ENCODE measurements around the gene RNU1-2. TPM values are rescaled to one million over a fixed set of nuclear protein-coding genes. Genes with fewer than 3 reads are reported as not detected.
"Not testable (repeated sequence)": the region's sequence is repeated elsewhere in the genome, so short reads cannot be mapped to it uniquely, and the experiment has no call there.

The RNU1-2 gene
- total and polyA plus RNA-seq, 9 donors = under 0.01 to 7,521 (median 3,807) TPM; not detected in 2

GRCh38 chr1:16918371-16918770 lies 22.6 kb downstream of the RNU1-2 start:
- Histone ChIP-seq H3K4me3 (no peak overlapping the region), H3K27ac (no peak overlapping the region), H3K36me3 (no peaks in the 10 kb centered on the region), H3K27me3 (no peaks in the 10 kb centered on the region), H3K9me3 (no peaks in the 10 kb centered on the region), H3K4me1 (ENCODE audit: insufficient read depth) (peaks cover 2% of the 10 kb centered on the region)
- intact Hi-C loops (cut with DNase I) = no loop called here
- TF ChIP-seq CTCF (IDR thresholded peaks at IDR 0.05) = no peak
- TF ChIP-seq POLR2A (IDR thresholded peaks at IDR 0.05) = no peak
- no peak for TF ChIP-seq EP300 (IDR thresholded peaks at IDR 0.05)
- 52 to 78% (median 71%) methylated on average over 3 of the region's 3 CpGs for WGBS, 3 donors
- peak in 1 of 5 donors; percentile 29 for DNase-seq

GRCh38 chr1:16918936-16919665 lies 23.3 kb downstream of the RNU1-2 start:
- H3K36me3 ChIP-seq; H3K4me1 ChIP-seq (ENCODE audit: insufficient read depth); H3K27ac ChIP-seq; intact Hi-C loops (cut with DNase I); H3K27me3 ChIP-seq; H3K4me3 ChIP-seq; H3K9me3 ChIP-seq: not testable (repeated sequence)
- peak in 1 of 5 donors; percentile 34 for DNase-seq
- 76 to 88% (median 81%) methylated on average over 15 of the region's 15 CpGs for WGBS, 3 donors

- 75 to 88% (median 77%) methylated on average over 10 of the region's 10 CpGs for WGBS, 3 donors
- no peaks in the 10 kb centered on the region for H3K9me3 ChIP-seq
- H3K4me1 ChIP-seq (ENCODE audit: insufficient read depth) = no peaks in the 10 kb centered on the region
- no peaks in the 10 kb centered on the region for H3K27me3 ChIP-seq
- no peak overlapping the region for H3K4me3 ChIP-seq
- DNase-seq = peak in 1 of 5 donors; percentile 31
- intact Hi-C loops (cut with DNase I) = no loop called here
- H3K36me3 ChIP-seq = no peaks in the 10 kb centered on the region
- TF ChIP-seq EP300 (IDR thresholded peaks at IDR 0.05) (no peak), POLR2A (IDR thresholded peaks at IDR 0.05) (no peak), CTCF (IDR thresholded peaks at IDR 0.05) (no peak)
- H3K27ac ChIP-seq = no peak overlapping the region
Measured at GRCh38 chr1:16920951-16921350, 25.2 kb downstream of the RNU1-2 start.

GRCh38 chr1:16921391-16922185 lies 25.8 kb downstream of the RNU1-2 start, which contains the start of gene CROCC:
Gene CROCC, plus strand, starts transcription at chr1:16921931. Its CDS starts 88 bp downstream, at chr1:16922019.
- Histone ChIP-seq H3K27ac (no peak within 1 kb of the TSS), H3K27me3 (no peaks in the 10 kb centered on the region), H3K4me1 (ENCODE audit: insufficient read depth) (no peaks in the 10 kb centered on the region), H3K36me3 (no peaks in the 10 kb centered on the region), H3K9me3 (no peaks in the 10 kb centered on the region), H3K4me3 (no peak within 1 kb of the TSS)
- DNase-seq = peak in 1 of 5 donors; percentile 71
- intact Hi-C loops (cut with DNase I) = no loop called here
- TF ChIP-seq CTCF (IDR thresholded peaks at IDR 0.05) (no peak), POLR2A (IDR thresholded peaks at IDR 0.05) (no peak), EP300 (IDR thresholded peaks at IDR 0.05) (no peak)
- 12 to 22% (median 15%) methylated on average over 17 of the region's 17 CpGs for WGBS, 3 donors

Measured in ovary (tissue), 9 donors.